ENCODE measurements around the gene PDGFRB. TPM values are rescaled to one million over a fixed set of nuclear protein-coding genes. Genes with fewer than 3 reads are reported as not detected.

Gene PDGFRB
- total RNA-seq, 1 experiment from 2014 or later: 1.8 TPM

DNA sequence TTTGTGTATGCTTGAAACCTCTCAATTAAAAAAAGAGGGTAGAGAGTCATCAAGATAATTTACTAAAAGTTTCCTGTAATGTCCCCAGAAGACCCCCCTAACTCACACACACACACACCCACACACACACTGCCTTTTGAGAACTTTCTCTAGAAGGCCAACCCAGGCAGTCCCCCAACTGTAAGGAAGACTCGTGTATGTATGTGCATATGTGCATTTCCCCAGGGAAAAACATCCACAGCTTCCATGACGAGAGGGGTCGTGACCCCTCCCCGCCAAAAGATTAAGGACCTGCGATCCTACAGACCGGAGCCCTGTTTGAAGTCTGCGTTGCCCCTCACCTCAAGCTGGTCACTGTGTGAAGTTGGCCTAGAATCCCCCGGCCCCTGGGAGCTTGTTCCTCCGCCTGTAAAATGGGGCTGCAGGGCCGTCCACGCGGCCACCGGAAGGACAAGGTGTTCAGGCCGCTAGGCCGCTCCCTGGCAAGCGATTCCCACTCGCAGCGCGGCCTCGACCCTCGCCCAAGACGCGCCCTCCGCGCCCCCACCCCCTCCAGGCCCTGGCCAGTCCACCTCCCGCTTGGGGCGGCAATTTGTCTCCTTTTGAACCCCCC, 10.5 kb upstream of the PDGFRB start:
- CTCF ChIA-PET: interaction anchor here (0.8 kb wide), 1 partner anchor 34 kb away, joined by 6 read pairs; no protein-coding TSS in a partner anchor
- Histone ChIP-seq H3K4me3 (ENCODE audit: low read depth in 2 of 2, low read length in 2 of 2) (no peak overlapping the region), H3K27ac (ENCODE audit: low read length) (no peak overlapping the region), H3K36me3 (ENCODE audit: control insufficient read depth, insufficient read depth, low read length) (no peaks in the 10 kb centered on the region), H3K4me1 (ENCODE audit: control insufficient read depth, insufficient read depth, low read length) (no peaks in the 10 kb centered on the region), H3K9me3 (ENCODE audit: control insufficient read depth, insufficient read depth, low read depth, low read length) (no peaks in the 10 kb centered on the region), H3K27me3 (ENCODE audit: control insufficient read depth, insufficient read depth, low read length) (no peaks in the 10 kb centered on the region; the same call in 1 of the 2 replicates)
- TF ChIP-seq SIN3A (IDR thresholded peaks at IDR 0.05; ENCODE audit: borderline replicate concordance, insufficient read depth, low read depth, low read length): no peak
- TF ChIP-seq, protein P1, sequence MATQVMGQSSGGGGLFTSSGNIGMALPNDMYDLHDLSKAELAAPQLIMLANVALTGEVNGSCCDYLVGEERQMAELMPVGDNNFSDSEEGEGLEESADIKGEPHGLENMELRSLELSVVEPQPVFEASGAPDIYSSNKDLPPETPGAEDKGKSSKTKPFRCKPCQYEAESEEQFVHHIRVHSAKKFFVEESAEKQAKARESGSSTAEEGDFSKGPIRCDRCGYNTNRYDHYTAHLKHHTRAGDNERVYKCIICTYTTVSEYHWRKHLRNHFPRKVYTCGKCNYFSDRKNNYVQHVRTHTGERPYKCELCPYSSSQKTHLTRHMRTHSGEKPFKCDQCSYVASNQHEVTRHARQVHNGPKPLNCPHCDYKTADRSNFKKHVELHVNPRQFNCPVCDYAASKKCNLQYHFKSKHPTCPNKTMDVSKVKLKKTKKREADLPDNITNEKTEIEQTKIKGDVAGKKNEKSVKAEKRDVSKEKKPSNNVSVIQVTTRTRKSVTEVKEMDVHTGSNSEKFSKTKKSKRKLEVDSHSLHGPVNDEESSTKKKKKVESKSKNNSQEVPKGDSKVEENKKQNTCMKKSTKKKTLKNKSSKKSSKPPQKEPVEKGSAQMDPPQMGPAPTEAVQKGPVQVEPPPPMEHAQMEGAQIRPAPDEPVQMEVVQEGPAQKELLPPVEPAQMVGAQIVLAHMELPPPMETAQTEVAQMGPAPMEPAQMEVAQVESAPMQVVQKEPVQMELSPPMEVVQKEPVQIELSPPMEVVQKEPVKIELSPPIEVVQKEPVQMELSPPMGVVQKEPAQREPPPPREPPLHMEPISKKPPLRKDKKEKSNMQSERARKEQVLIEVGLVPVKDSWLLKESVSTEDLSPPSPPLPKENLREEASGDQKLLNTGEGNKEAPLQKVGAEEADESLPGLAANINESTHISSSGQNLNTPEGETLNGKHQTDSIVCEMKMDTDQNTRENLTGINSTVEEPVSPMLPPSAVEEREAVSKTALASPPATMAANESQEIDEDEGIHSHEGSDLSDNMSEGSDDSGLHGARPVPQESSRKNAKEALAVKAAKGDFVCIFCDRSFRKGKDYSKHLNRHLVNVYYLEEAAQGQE (IDR thresholded peaks at IDR 0.05; ENCODE audit: insufficient read depth in 1 of 2, low read depth in 2 of 2, low read length in 1 of 2): no peak
- TF ChIP-seq, protein P2, sequence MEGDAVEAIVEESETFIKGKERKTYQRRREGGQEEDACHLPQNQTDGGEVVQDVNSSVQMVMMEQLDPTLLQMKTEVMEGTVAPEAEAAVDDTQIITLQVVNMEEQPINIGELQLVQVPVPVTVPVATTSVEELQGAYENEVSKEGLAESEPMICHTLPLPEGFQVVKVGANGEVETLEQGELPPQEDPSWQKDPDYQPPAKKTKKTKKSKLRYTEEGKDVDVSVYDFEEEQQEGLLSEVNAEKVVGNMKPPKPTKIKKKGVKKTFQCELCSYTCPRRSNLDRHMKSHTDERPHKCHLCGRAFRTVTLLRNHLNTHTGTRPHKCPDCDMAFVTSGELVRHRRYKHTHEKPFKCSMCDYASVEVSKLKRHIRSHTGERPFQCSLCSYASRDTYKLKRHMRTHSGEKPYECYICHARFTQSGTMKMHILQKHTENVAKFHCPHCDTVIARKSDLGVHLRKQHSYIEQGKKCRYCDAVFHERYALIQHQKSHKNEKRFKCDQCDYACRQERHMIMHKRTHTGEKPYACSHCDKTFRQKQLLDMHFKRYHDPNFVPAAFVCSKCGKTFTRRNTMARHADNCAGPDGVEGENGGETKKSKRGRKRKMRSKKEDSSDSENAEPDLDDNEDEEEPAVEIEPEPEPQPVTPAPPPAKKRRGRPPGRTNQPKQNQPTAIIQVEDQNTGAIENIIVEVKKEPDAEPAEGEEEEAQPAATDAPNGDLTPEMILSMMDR (IDR thresholded peaks at IDR 0.05): no peak
- TF ChIP-seq TCF7L2 (IDR thresholded peaks at IDR 0.05; ENCODE audit: low read depth, low read length): no peak
- no peak for TF ChIP-seq POLR2AphosphoS5 (IDR thresholded peaks at IDR 0.05; ENCODE audit: low read depth, low read length)
- intact Hi-C loops (cut with micrococcal nuclease; ENCODE audit: unreplicated experiment): no loop called here
- DNase-seq (ENCODE audit: low read depth, low spot score) (no peak), ATAC-seq (no peak)
- in situ Hi-C loops (cut with HindIII; ENCODE audit: low pct_unique_long_range_greater_than_20kb, low sequenced_read_pairs): no loop called here
- BruUV-seq (replicated peaks): no TSS peak
- POLR2A ChIA-PET: no interaction called here

DNA sequence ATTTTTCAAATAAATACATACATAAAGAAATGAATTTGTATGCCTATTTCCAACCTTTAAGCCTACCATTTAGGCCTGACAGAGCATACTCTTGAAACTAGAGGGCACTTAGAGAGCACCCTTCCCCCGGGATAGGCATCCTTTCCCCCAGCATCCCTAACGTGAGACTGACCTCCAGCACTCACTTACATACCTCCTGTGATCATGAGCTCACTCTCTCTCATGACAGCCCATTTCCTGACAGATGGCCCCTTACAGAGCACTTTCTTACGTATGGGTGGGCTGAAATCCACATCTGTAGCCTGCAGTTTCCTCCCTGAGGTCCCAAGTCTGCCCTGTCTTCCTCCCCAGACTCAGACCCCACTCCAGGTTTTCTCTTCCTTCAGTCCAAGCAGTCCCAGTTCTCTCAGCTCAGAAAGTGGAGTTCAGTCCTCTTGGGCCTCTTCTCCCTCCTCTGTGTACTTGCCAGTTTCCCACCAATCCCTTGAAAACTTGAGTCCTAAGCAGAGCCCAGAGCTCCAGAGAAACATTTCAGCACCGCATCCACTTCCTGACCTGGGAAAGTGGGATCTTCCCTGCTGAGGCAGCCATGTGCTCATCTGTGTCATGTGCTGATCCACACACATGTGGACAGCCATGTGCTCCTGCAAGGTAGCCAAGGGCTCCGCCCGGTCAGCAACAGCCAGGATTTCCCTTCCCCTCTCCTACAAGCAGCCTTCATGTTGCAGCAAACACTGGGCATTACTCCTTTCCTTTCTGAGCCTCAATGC, 8.8 kb upstream of the PDGFRB start:
- H3K4me3 ChIP-seq (ENCODE audit: low read depth in 2 of 2, low read length in 2 of 2): no peak overlapping the region
- TF ChIP-seq SIN3A (IDR thresholded peaks at IDR 0.05; ENCODE audit: borderline replicate concordance, insufficient read depth, low read depth, low read length): no peak
- TF ChIP-seq, protein P2 (IDR thresholded peaks at IDR 0.05): no peak
- TF ChIP-seq, protein P1 (IDR thresholded peaks at IDR 0.05; ENCODE audit: insufficient read depth in 1 of 2, low read depth in 2 of 2, low read length in 1 of 2): no peak
- no peak for TF ChIP-seq TCF7L2 (IDR thresholded peaks at IDR 0.05; ENCODE audit: low read depth, low read length)
- no peaks in the 10 kb centered on the region for H3K4me1 ChIP-seq (ENCODE audit: control insufficient read depth, insufficient read depth, low read length)
- no peaks in the 10 kb centered on the region for H3K27me3 ChIP-seq (ENCODE audit: control insufficient read depth, insufficient read depth, low read length)
- intact Hi-C loops (cut with micrococcal nuclease; ENCODE audit: unreplicated experiment): no loop called here
- ATAC-seq (no peak), DNase-seq (ENCODE audit: low read depth, low spot score) (no peak)
- BruUV-seq (replicated peaks): no TSS peak
- ChIA-PET POLR2A (no interaction called here), CTCF (no interaction called here)
- no peaks in the 10 kb centered on the region for H3K9me3 ChIP-seq (ENCODE audit: control insufficient read depth, insufficient read depth, low read depth, low read length)
- no peaks in the 10 kb centered on the region for H3K36me3 ChIP-seq (ENCODE audit: control insufficient read depth, insufficient read depth, low read length)
- in situ Hi-C loops (cut with HindIII; ENCODE audit: low pct_unique_long_range_greater_than_20kb, low sequenced_read_pairs): no loop called here
- no peak overlapping the region for H3K27ac ChIP-seq (ENCODE audit: low read length)
